Stimulated activated memory B cell treated with anti-CD40 and anti-IgM and Interleukin-4, amounts not matched to agents 10 μg/mL and 1 μg/mL and 100 μg/mL, for 72 hours (primary cell): ENCODE results near the gene KHDRBS1.
"Not testable (repeated sequence)": the region's sequence is repeated elsewhere in the genome, so short reads cannot be mapped to it uniquely, and the experiment has no call there.

Experiments used
- ATAC-seq: fragments of 150-1000 bp; cut with Tn5 transposase; 2 replicates; pipeline ENCODE4 v1.10.0; 2021
- H3K27ac Mint-ChIP-seq: one replicate; pipeline ENCODE4 v1.8.0; 2022; ENCODE audit warnings: mild to moderate bottlenecking, mixed read lengths
- H3K27me3 Mint-ChIP-seq: one replicate; pipeline ENCODE4 v1.8.0; 2022; ENCODE audit warnings: mixed read lengths
- H3K36me3 Mint-ChIP-seq: one replicate; pipeline ENCODE4 v1.8.0; 2022; ENCODE audit warnings: mixed read lengths
- H3K4me1 Mint-ChIP-seq: one replicate; pipeline ENCODE4 v1.8.0; 2022; ENCODE audit warnings: mixed read lengths
- H3K4me3 Mint-ChIP-seq: one replicate; pipeline ENCODE4 v1.8.0; 2022; ENCODE audit warnings: mild to moderate bottlenecking, moderate library complexity, mixed read lengths
- H3K9me3 Mint-ChIP-seq: one replicate; pipeline ENCODE4 v1.8.0; 2022; ENCODE audit warnings: mixed read lengths

KHDRBS1 gene

GRCh38 chr1:31996121-31996520, 17.5 kb upstream of the KHDRBS1 start:
- not testable (repeated sequence) for H3K27ac Mint-ChIP-seq, H3K4me1 Mint-ChIP-seq, H3K36me3 Mint-ChIP-seq, H3K4me3 Mint-ChIP-seq, ATAC-seq, H3K27me3 Mint-ChIP-seq, H3K9me3 Mint-ChIP-seq

DNA sequence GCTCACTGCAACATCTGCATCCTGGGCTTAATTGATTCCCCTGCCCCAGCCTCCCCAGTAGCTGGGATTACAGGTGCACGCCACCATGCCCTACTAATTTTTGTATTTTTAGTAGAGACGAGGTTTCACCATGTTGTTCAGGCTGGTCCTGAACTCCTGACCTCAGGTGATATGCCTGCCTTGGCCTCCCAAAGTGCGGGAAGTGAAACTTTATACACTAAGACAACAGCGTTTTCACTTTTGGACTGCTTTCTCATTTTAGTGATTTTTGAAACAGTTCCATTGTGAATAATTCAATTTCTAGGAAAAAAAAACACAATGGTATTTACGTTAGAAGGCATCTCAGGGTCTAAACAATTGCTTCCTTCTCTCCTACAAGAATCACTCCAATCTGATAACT, 11.8 kb upstream of the KHDRBS1 start:
- no peaks in the 10 kb centered on the region for H3K36me3 Mint-ChIP-seq
- H3K4me1 Mint-ChIP-seq, result peaks cover 24% of the 10 kb centered on the region
- no peak overlapping the region for H3K27ac Mint-ChIP-seq
- peaks cover 4% of the 10 kb centered on the region for H3K9me3 Mint-ChIP-seq
- ATAC-seq, result no peak
- H3K4me3 Mint-ChIP-seq, result no peak overlapping the region
- no peaks in the 10 kb centered on the region for H3K27me3 Mint-ChIP-seq

DNA sequence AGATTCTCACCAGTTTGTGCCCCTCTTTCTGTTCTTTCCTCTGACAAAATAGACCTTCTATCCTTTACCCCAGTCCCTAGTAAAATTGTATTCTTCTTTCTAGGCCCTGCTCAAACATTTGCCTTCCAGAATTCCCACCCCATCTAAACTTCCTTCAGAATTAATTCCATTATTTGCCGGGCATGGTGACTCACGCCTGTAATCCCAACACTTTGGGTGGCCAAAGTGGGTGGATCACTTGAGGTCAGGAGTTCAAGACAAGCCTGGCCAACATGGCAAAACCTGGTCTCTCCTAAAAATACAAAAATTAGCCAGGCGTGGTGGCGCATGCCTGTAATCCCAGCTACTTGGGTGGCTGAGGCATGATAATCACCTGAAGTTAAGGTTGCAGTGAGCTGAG, 11.4 kb upstream of the KHDRBS1 start:
- not testable (repeated sequence) for ATAC-seq, H3K27me3 Mint-ChIP-seq, H3K4me3 Mint-ChIP-seq, H3K9me3 Mint-ChIP-seq, H3K36me3 Mint-ChIP-seq, H3K27ac Mint-ChIP-seq
- H3K4me1 Mint-ChIP-seq, result peaks cover 24% of the 10 kb centered on the region

DNA sequence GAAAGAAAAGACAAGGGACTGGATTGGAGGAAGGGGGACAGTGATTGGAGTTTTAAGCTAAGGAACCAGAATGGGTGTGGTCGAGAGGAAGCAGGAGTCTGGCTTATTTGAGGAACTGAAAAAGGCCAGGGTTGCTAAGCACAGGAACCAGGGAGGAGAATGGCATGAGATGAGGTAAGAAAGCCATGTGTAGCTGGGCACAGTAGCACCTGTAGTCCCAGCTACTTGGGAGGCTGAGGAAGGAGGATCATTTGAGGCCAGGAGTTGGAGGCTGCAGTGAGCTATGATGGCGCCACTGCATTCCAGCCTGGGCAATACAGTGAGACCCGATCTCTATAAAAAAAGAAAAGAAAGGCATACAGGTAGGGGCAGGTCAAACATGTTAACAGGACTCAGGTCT, 8.1 kb upstream of the KHDRBS1 start:
- H3K36me3 Mint-ChIP-seq, result no peaks in the 10 kb centered on the region
- peak; percentile 73 for ATAC-seq
- H3K4me1 Mint-ChIP-seq, result peaks cover 24% of the 10 kb centered on the region
- H3K27me3 Mint-ChIP-seq, result no peaks in the 10 kb centered on the region
- H3K9me3 Mint-ChIP-seq, result peaks cover 4% of the 10 kb centered on the region
- peak overlapping the region; percentile 7 for H3K27ac Mint-ChIP-seq
- H3K4me3 Mint-ChIP-seq, result no peak overlapping the region

- H3K27ac Mint-ChIP-seq, result no peak overlapping the region
These were observed 6.1 kb upstream of the KHDRBS1 start for GRCh38 chr1:32007591-32007940.

DNA sequence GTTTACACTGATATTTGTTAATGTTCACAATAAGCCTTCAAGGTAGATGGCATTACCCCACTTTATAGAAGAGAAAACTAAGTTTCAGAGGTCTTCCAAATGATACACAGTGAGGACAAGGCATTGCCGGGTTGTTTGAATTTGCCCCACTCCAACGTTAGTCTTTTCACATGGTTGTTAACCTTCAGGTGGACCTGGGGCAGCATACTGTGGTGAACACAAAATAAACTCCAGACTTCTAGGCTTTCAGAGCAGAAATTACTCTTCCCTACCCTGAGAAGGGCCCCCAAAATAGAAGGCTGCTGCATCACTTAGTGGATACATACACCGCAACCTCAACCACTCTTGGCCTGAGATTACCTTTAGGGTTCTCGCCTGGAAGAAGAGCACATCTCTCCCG, 3.4 kb upstream of the KHDRBS1 start:
- Mint-ChIP-seq H3K4me3 (no peak overlapping the region), H3K9me3 (peaks cover 3% of the 10 kb centered on the region), H3K27ac (no peak overlapping the region), H3K4me1 (peaks cover 25% of the 10 kb centered on the region), H3K36me3 (no peaks in the 10 kb centered on the region), H3K27me3 (no peaks in the 10 kb centered on the region)
- no peak for ATAC-seq

More at GRCh38 chr1:32007591-32007940, 6.1 kb upstream of the KHDRBS1 start:
- Mint-ChIP-seq H3K9me3 (peaks cover 4% of the 10 kb centered on the region), H3K4me3 (no peak overlapping the region), H3K4me1 (peaks cover 17% of the 10 kb centered on the region), H3K27me3 (no peaks in the 10 kb centered on the region), H3K36me3 (no peaks in the 10 kb centered on the region)
- no peak for ATAC-seq

DNA sequence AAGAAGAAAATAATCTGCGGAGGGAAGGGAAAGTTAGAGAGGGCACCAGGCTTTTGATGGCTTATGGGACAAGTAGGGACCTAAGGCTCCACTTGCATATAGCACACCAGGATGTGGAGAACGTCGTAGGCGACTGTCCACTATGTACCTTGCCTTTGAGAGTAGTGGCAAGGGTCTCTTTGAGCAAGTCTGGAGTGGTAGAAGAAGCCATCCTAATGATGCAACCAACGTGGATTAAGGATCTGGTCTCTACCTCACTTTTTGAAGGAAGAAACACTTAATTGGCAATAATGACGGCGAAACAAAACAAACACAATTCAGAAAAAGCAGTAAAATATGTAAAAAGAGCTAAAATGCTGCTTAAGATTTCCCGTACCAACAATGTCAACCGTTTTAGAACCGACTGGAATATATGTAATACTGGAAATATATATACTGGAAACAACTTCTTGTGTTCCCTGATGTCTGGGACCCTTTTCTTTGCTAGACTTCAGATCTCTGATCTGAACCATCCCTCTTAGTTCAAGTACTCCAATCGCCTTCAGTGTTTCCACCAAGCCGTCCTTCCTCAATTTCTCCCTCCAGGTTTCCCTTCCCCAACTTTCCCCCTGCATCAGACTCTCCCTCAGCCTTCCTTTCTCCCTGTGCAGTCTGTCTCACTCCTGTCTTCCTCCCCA, 821 bp upstream of the KHDRBS1 start:
- Mint-ChIP-seq H3K4me1 (peaks cover 34% of the 10 kb centered on the region), H3K27ac (peak overlapping the region; percentile 84), H3K36me3 (peaks cover 11% of the 10 kb centered on the region), H3K4me3 (peak overlapping the region; percentile 87), H3K27me3 (no peaks in the 10 kb centered on the region), H3K9me3 (no peaks in the 10 kb centered on the region)
- ATAC-seq, result no peak

GRCh38 chr1:32014199-32014947, 705 bp downstream of the KHDRBS1 start:
- Mint-ChIP-seq H3K27ac (peak overlapping the region; percentile 84), H3K36me3 (peaks cover 11% of the 10 kb centered on the region), H3K27me3 (no peaks in the 10 kb centered on the region), H3K9me3 (no peaks in the 10 kb centered on the region), H3K4me1 (peaks cover 45% of the 10 kb centered on the region), H3K4me3 (peak overlapping the region; percentile 95)
- peak; percentile 1 for ATAC-seq

DNA sequence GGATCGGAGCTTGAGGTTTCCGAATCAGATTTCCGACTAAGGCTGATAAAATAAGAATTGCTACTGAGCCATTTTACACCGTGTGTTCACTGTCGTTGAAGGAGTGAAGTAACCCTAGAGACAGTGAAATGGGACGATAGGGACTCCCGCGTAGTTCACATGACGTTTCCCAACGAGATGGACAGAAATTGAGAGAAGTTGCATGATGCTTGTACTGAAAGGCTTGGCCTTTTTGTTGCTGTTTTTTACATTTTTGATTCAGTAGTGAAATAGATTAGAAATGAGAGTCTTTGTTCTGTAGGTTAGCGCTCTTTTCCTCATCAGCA, 1.2 kb downstream of the KHDRBS1 start:
- Mint-ChIP-seq H3K4me1 (peaks cover 48% of the 10 kb centered on the region), H3K9me3 (no peaks in the 10 kb centered on the region), H3K27ac (peak overlapping the region; percentile 84), H3K4me3 (peak overlapping the region; percentile 95), H3K36me3 (peaks cover 11% of the 10 kb centered on the region), H3K27me3 (no peaks in the 10 kb centered on the region)
- no peak for ATAC-seq

DNA sequence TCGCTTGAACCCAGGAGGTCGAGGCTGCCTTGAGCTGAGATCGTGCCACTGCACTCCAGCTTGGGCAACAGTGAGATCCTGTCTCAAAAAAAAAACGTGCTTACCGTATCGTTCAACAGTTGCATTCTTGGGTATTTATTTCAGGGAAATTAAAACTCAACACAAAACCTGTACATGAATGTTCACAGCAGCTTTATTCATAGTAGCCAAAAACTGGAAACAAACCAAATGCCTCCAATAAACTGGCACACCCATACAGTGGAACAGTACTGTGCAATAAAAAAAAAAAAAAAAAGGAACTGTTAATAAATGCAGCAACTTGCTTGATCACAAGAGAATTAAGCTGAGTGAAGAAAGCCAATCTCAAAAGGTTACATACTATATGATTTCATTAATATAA, 6.7 kb downstream of the KHDRBS1 start:
- no peak for ATAC-seq
- Mint-ChIP-seq H3K27me3 (no peaks in the 10 kb centered on the region), H3K27ac (peak overlapping the region; percentile 48), H3K9me3 (no peaks in the 10 kb centered on the region), H3K4me3 (peak overlapping the region; percentile 31), H3K4me1 (peaks cover 59% of the 10 kb centered on the region), H3K36me3 (peaks cover 25% of the 10 kb centered on the region)

GRCh38 chr1:32021574-32022018, 7.9 kb downstream of the KHDRBS1 start:
- H3K36me3 Mint-ChIP-seq, result peaks cover 25% of the 10 kb centered on the region
- H3K9me3 Mint-ChIP-seq, H3K4me3 Mint-ChIP-seq, ATAC-seq, H3K27me3 Mint-ChIP-seq: not testable (repeated sequence)
- H3K27ac Mint-ChIP-seq, result peak overlapping the region; percentile 37
- H3K4me1 Mint-ChIP-seq, result peaks cover 59% of the 10 kb centered on the region

- no peak for ATAC-seq
- Mint-ChIP-seq H3K27ac (no peak overlapping the region), H3K36me3 (peaks cover 22% of the 10 kb centered on the region), H3K27me3 (no peaks in the 10 kb centered on the region), H3K4me1 (peaks cover 58% of the 10 kb centered on the region), H3K9me3 (no peaks in the 10 kb centered on the region), H3K4me3 (no peak overlapping the region)
These were observed 9.7 kb downstream of the KHDRBS1 start for GRCh38 chr1:32023351-32023750.

DNA sequence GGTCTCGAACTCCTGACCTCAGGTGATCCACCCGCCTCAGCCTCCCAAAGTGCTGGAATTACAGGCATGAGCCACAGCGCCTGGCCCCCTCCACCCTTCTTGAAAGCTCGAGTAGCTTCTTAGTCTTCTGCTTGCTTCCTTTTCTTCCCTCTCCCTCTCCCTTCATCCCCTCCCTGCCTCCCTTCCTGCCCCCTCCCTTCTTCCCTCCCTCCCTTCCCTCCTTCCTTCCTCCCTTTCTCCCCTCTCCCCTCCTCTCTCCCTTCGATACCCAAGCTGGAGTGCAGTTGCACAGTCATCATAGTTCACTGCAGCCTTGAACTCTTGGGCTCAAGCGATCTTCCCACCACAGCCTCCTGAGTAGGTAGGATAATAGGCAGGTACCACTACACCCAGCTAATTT, 11.8 kb downstream of the KHDRBS1 start:
- peaks cover 29% of the 10 kb centered on the region for H3K36me3 Mint-ChIP-seq
- no peak overlapping the region for H3K27ac Mint-ChIP-seq
- no peaks in the 10 kb centered on the region for H3K9me3 Mint-ChIP-seq
- no peaks in the 10 kb centered on the region for H3K27me3 Mint-ChIP-seq
- no peak overlapping the region for H3K4me3 Mint-ChIP-seq
- no peak for ATAC-seq
- peaks cover 50% of the 10 kb centered on the region for H3K4me1 Mint-ChIP-seq

DNA sequence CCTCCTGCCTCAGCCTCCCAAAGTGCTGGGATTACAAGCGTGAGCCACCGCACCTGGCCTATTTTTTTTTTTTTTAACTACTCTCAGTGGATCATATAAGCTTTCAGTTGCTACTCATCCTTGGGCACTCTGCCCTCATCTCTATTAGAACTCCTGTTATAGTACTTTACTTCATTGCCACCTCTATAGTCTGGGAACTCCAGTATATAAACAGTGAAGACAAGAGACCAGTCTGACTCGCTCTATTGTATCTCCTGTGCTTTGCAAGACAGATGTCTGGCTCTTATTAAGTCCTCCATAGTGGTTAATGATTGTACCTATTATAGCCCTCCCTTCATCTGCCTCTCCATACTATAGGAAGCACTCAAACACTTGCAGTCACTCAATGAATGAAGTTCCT, 15.1 kb downstream of the KHDRBS1 start:
- Mint-ChIP-seq H3K4me3 (no peak overlapping the region), H3K36me3 (peaks cover 38% of the 10 kb centered on the region), H3K4me1 (peaks cover 46% of the 10 kb centered on the region), H3K27me3 (no peaks in the 10 kb centered on the region), H3K9me3 (no peaks in the 10 kb centered on the region), H3K27ac (no peak overlapping the region)
- no peak for ATAC-seq

GRCh38 chr1:32031578-32032274, 18.1 kb downstream of the KHDRBS1 start:
- H3K27me3 Mint-ChIP-seq, result no peaks in the 10 kb centered on the region
- peaks cover 55% of the 10 kb centered on the region for H3K36me3 Mint-ChIP-seq
- no peak for ATAC-seq
- H3K9me3 Mint-ChIP-seq, result no peaks in the 10 kb centered on the region
- no peak overlapping the region for H3K27ac Mint-ChIP-seq
- peaks cover 32% of the 10 kb centered on the region for H3K4me1 Mint-ChIP-seq
- H3K4me3 Mint-ChIP-seq, result no peak overlapping the region

GRCh38 chr1:32032275-32032615, 18.6 kb downstream of the KHDRBS1 start:
- Mint-ChIP-seq H3K4me3 (no peak overlapping the region), H3K9me3 (no peaks in the 10 kb centered on the region), H3K27ac (no peak overlapping the region), H3K27me3 (no peaks in the 10 kb centered on the region), H3K36me3 (peaks cover 58% of the 10 kb centered on the region), H3K4me1 (peaks cover 27% of the 10 kb centered on the region)
- no peak for ATAC-seq
